GM10248 (cell line): ENCODE data around the gene MYO5C.
A peak's percentile ranks its signal among the peaks of the same experiment; 100 is the strongest.

Experiments used
- CTCF ChIA-PET: fragments of 300-600 bp; sonication (Branson Sonifier 250); formaldehyde crosslinking; extraction: SDS; loops from one replicate; lab custom pipeline; 2021; ENCODE audit warnings: antibody characterized with exemption; lab: Yijun Ruan, JAX
- POLR2A ChIA-PET: fragments of 350-650 bp; sonication (Branson Sonifier 250); formaldehyde crosslinking; extraction: SDS; loops from one replicate; lab custom pipeline; 2020; ENCODE audit warnings: antibody characterized with exemption; lab: Yijun Ruan, JAX
- DNase-seq: peaks from one replicate; pipeline ENCODE4 v3.0.0; 2012; ENCODE audit errors: extremely low spot score
- TF ChIP-seq, protein P1 (sequence below): IDR thresholded peaks from 2 replicates; pipeline ENCODE4 v1.5.1; 2012; ENCODE audit warnings: mild to moderate bottlenecking, low read depth; ENCODE audit errors: extremely low read depth, missing control alignments, control extremely low read depth

MYO5C gene

DNA sequence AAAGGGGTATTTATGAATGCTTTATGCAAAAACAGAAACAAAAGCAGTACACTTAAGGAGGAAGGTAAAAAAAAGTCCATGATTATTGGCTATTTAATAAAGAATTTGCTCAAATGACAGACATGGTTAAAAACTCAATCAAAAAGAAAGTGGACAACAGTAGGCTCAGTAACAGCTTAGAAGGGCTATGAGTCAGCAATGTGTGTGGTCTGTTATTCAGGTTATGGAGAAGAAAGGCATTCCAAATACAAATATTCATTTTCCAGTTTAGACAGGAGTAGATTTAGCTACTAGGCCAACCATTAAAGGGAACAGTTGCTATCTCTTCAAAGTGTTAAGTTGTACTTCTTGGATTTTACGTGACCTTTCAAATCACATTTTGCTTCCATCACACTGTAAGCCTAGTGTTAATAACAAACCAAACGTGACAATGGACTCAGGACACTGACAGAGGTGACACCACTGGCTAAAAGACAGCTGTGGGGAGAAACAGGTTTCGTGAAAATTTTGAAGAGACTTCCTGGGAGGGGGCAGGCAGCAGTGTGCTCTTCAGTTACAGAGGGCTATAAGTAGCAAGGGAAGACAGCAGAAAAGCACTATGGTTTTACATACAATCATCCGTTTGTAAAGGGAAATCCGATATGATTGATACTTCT is 41.7 kb upstream of the MYO5C start:
- ChIA-PET CTCF (interaction anchor here (1.0 kb wide), 1 partner anchor 99 kb away, joined by 3 read pairs; no protein-coding TSS in a partner anchor), POLR2A (no interaction called here)
- TF ChIP-seq, protein P1, sequence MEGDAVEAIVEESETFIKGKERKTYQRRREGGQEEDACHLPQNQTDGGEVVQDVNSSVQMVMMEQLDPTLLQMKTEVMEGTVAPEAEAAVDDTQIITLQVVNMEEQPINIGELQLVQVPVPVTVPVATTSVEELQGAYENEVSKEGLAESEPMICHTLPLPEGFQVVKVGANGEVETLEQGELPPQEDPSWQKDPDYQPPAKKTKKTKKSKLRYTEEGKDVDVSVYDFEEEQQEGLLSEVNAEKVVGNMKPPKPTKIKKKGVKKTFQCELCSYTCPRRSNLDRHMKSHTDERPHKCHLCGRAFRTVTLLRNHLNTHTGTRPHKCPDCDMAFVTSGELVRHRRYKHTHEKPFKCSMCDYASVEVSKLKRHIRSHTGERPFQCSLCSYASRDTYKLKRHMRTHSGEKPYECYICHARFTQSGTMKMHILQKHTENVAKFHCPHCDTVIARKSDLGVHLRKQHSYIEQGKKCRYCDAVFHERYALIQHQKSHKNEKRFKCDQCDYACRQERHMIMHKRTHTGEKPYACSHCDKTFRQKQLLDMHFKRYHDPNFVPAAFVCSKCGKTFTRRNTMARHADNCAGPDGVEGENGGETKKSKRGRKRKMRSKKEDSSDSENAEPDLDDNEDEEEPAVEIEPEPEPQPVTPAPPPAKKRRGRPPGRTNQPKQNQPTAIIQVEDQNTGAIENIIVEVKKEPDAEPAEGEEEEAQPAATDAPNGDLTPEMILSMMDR = no peak
- no peak for DNase-seq

DNA sequence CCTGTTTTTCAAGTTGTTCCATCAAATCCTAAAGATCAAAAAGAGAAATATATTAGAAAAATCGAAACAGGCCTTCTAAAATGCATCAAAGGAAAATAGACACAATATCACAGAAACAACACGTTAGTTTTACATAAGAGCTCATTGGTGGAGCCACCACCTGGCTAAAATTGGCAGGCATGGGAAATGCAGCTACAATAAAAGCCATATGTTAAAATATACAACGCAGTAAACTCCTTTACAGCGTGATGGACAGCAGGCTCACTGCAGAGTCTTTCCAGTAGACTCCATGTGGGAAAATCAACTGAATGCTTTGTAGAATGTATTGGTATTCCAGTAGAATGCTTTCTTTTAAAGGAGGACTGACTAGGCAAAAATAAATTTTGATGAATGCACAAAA is 40.9 kb upstream of the MYO5C start:
- DNase-seq = no peak
- CTCF ChIA-PET = no interaction called here
- TF ChIP-seq, protein P1 = no peak
- POLR2A ChIA-PET = interaction anchor here (0.6 to 0.7 kb wide), 2 partner anchors 63 to 76 kb away, joined by 3 to 4 read pairs; no protein-coding TSS in a partner anchor

DNA sequence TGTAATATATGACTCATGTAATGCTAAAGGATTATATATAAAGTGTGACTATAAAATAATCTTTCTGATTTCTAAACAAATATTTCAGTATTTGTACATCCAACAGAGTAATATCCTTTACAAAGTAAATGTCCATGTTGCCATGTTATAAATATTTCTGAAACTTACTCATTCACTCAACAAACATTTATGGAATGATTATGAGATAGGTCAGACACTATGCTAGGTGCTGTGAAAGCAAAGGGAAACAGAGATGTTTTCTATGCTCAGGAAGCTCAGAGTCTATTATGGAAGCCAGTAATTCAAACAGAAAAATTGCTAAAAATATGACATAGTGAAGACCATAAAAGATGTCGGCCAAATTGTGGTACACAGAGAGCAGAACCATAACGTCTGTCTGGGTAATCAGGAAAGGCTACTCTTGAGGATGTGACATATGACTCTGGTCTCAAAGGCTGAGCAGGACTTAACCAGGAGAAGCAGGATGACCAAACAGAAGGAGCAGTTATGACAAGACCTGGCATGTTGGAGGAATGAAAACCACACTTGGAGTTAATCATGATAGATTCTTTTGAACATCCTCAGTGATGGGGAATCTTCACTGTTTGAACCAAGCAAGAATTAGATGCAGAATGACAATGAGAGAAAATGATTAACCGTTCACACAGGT is 39.0 kb upstream of the MYO5C start:
- ChIA-PET POLR2A (no interaction called here), CTCF (interaction anchor here (1.0 to 1.3 kb wide), 2 partner anchors 26 to 308 kb away, joined by 3 to 4 read pairs; no protein-coding TSS in a partner anchor)
- TF ChIP-seq, protein P1 = no peak
- DNase-seq = no peak

DNA sequence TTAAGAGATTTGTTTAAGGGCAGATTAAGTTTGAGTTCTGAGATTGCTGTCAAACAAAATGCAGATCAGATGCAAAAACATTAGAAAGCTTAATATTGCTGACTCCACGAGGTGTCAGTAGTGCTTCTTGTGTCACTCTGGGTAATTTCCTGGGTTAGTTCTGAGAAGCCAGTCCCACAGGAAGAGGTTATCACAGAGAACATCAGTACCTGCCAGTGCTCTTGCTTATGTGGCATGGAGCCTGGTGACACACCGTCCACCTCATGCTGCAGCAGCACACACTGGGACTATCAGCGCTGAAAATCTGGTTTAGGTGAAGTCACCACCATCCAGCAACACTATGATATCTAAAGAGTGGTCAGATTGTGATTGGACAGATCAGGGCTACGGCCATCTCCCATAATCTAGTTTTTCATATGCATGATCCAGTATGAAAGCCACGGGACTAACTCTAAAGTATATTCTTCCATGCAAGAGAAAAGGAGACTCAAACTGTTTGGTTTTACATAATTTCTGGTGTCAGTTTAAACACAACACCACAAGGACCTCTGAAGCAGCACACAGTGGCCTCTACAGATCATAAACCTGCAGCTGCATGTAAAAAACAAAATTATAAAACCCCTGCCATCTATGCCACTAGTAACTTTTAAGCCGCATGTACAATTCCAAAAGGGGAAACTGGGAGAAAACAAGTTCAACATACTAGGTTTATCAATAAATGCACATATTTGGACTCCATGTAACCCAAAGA is 36.1 kb upstream of the MYO5C start:
- CTCF ChIA-PET = interaction anchor here (0.6 to 2.7 kb wide), 26 partner anchors 11 to 416 kb away, joined by 3 to 25 read pairs (median 3); no protein-coding TSS in a partner anchor
- POLR2A ChIA-PET = no interaction called here
- TF ChIP-seq, protein P1 = peak; percentile 69
- DNase-seq = peak; percentile 73

DNA sequence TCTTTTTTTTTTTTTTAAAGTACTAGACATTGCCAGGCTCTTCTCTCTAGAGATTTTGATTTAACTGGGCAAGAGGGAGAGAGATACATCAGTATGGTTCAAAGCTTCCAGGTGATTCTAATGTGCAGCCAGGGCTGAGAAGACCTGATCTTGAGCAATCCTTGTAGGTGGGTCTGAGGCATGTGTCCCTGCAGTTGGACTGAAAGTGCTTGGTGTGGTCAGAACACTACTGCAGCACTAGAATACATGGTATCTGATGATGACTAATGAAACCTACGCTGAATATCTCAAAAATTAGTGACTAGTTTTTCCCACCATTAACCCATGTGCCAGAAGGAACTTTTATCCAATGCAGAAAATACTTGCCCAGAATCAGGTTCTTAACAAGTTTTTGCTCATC is 34.4 kb upstream of the MYO5C start:
- ChIA-PET POLR2A (no interaction called here), CTCF (interaction anchor here (0.8 kb wide), 1 partner anchor 405 kb away, joined by 3 read pairs; no protein-coding TSS in a partner anchor)
- TF ChIP-seq, protein P1 = no peak
- DNase-seq = no peak

DNA sequence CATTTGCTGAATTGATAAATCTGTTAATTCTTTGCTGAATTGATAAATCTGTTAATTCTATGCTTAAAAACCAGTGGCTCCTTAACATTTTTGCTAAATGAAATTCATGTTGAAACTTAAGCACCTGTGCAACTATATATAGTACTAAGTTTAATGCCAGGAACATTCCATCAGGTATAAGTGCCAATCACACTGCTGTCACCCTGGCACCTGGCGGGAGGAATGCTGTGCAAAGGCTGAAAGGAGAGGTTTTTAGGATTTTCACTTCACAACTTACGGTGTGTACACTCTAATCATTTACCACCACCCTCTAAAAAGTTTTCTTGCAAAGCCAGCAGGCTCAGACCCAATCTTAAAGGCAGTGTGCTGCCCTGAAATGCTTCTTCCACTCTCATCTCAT is 33.5 kb upstream of the MYO5C start:
- CTCF ChIA-PET = interaction anchor here (0.8 to 1.4 kb wide), 3 partner anchors 25 to 405 kb away, joined by 3 to 5 read pairs (median 3); no protein-coding TSS in a partner anchor
- DNase-seq = no peak
- POLR2A ChIA-PET = no interaction called here
- TF ChIP-seq, protein P1 = no peak
